Mesendoderm (in vitro differentiated cells): ENCODE measurements around the gene TBX4.

Experiments used
- DNase-seq: peaks from one replicate; pipeline ENCODE4 v3.0.0; 2013
- H2AK5ac ChIP-seq: 2 replicates; pipeline ENCODE4 v1.6.1; 2013; ENCODE audit warnings: low read length, inconsistent platforms
- H2BK120ac ChIP-seq: 2 replicates; pipeline ENCODE4 v1.6.1; 2013; ENCODE audit warnings: low read depth, mild to moderate bottlenecking, low read length, moderate library complexity, mixed read lengths
- H2BK15ac ChIP-seq: replicated peaks from 2 replicates; pipeline ENCODE4 v1.6.1; 2013; ENCODE audit warnings: low read depth, mild to moderate bottlenecking, moderate library complexity
- H2BK5ac ChIP-seq: 2 replicates; pipeline ENCODE4 v1.6.1; 2013; ENCODE audit warnings: low read length, inconsistent platforms
- H3K18ac ChIP-seq: 2 replicates; pipeline ENCODE4 v1.6.1; 2013; ENCODE audit warnings: mild to moderate bottlenecking, low read length, mixed read lengths
- H3K23ac ChIP-seq: one replicate; pipeline ENCODE4 v1.6.1; 2013; ENCODE audit warnings: low read length
- H3K27ac ChIP-seq: 2 replicates; pipeline ENCODE4 v1.5.1; 2013; ENCODE audit warnings: low read depth, mild to moderate bottlenecking, inconsistent platforms, low read length, moderate library complexity
- H3K27me3 ChIP-seq: 2 replicates; pipeline ENCODE4 v1.6.1; 2013; ENCODE audit warnings: low read length, control low read depth, mild to moderate bottlenecking, inconsistent platforms; ENCODE audit not compliant: insufficient read depth, poor library complexity
- H3K36me3 ChIP-seq: 2 replicates; pipeline ENCODE4 v1.6.1; 2013; ENCODE audit warnings: low read length, inconsistent platforms; ENCODE audit not compliant: control insufficient read depth, insufficient read depth
- H3K4ac ChIP-seq: one replicate; pipeline ENCODE4 v1.6.1; 2013; ENCODE audit warnings: low read depth, mild to moderate bottlenecking, low read length, moderate library complexity
- H3K4me1 ChIP-seq: 2 replicates; pipeline ENCODE4 v1.6.1; 2013; ENCODE audit warnings: low read depth, low read length, inconsistent platforms; ENCODE audit not compliant: control insufficient read depth
- H3K4me2 ChIP-seq: 2 replicates; pipeline ENCODE4 v1.6.1; 2013; ENCODE audit warnings: low read length
- H3K4me3 ChIP-seq: 2 replicates; pipeline ENCODE4 v1.5.1; 2013; ENCODE audit warnings: mild to moderate bottlenecking, low read length
- H3K56ac ChIP-seq: one replicate; pipeline ENCODE4 v1.6.1; 2013; ENCODE audit warnings: low read length
- H3K79me1 ChIP-seq: 2 replicates; pipeline ENCODE4 v1.6.1; 2013; ENCODE audit warnings: low read length, inconsistent platforms
- H3K79me2 ChIP-seq: 2 replicates; pipeline ENCODE4 v1.6.1; 2013; ENCODE audit warnings: mild to moderate bottlenecking, low read length; ENCODE audit not compliant: control insufficient read depth, insufficient read depth
- H3K9ac ChIP-seq: 2 replicates; pipeline ENCODE4 v1.6.1; 2013; ENCODE audit warnings: low read length, inconsistent platforms
- H4K5ac ChIP-seq: one replicate; pipeline ENCODE4 v1.6.1; 2013; ENCODE audit warnings: low read length
- H4K8ac ChIP-seq: one replicate; pipeline ENCODE4 v1.6.1; 2013; ENCODE audit warnings: low read depth, mild to moderate bottlenecking, control low read depth, low read length, moderate library complexity
- WGBS: extraction: QIAGEN DNeasy Blood & Tissue Kit; methylation state at CpG from one replicate; pipeline ENCODE4 v1.1.7; 2013; ENCODE audit warnings: low lambda C conversion rate, missing lambda C conversion rate; ENCODE audit not compliant: insufficient coverage; ENCODE audit errors: extremely low coverage; 5-methylcytosine and 5-hydroxymethylcytosine counted together

Gene TBX4

GRCh38 chr17:61476476-61477203 is 24.4 kb downstream of the TBX4 start:
- H3K4me1 ChIP-seq: no peaks in the 10 kb centered on the region
- no peak overlapping the region for H3K27ac ChIP-seq
- H3K79me1 ChIP-seq: no peaks in the 10 kb centered on the region
- no peak overlapping the region for H3K4ac ChIP-seq
- H3K56ac ChIP-seq: no peak overlapping the region
- no peak overlapping the region for H3K18ac ChIP-seq
- H2BK120ac ChIP-seq: no peak overlapping the region
- H2AK5ac ChIP-seq: no peak overlapping the region
- WGBS: no CpG with 5 or more reads among the region's 17 CpGs
- H2BK5ac ChIP-seq: no peak overlapping the region
- H3K23ac ChIP-seq: no peak overlapping the region
- H4K8ac ChIP-seq: no peak overlapping the region
- no peaks in the 10 kb centered on the region for H3K27me3 ChIP-seq
- no peak for DNase-seq
- no peaks in the 10 kb centered on the region for H3K79me2 ChIP-seq
- H3K9ac ChIP-seq: no peak overlapping the region
- no peaks in the 10 kb centered on the region for H3K36me3 ChIP-seq
- no peak overlapping the region for H2BK15ac ChIP-seq
- H3K4me3 ChIP-seq: no peak overlapping the region
- H3K4me2 ChIP-seq: no peak overlapping the region
- H4K5ac ChIP-seq: no peak overlapping the region

GRCh38 chr17:61477204-61477834 is 25.1 kb downstream of the TBX4 start:
- Histone ChIP-seq H3K4ac (no peak overlapping the region), H4K5ac (no peak overlapping the region), H3K18ac (no peak overlapping the region), H4K8ac (no peak overlapping the region), H3K9ac (no peak overlapping the region), H3K27ac (no peak overlapping the region), H3K4me3 (no peak overlapping the region), H2AK5ac (no peak overlapping the region), H3K56ac (no peak overlapping the region), H3K4me2 (no peak overlapping the region), H3K4me1 (no peaks in the 10 kb centered on the region), H2BK15ac (no peak overlapping the region), H3K79me2 (no peaks in the 10 kb centered on the region), H3K27me3 (no peaks in the 10 kb centered on the region), H2BK120ac (no peak overlapping the region), H2BK5ac (no peak overlapping the region), H3K36me3 (no peaks in the 10 kb centered on the region), H3K79me1 (no peaks in the 10 kb centered on the region), H3K23ac (no peak overlapping the region)
- no peak for DNase-seq
- no CpG with 5 or more reads among the region's 23 CpGs for WGBS

DNA sequence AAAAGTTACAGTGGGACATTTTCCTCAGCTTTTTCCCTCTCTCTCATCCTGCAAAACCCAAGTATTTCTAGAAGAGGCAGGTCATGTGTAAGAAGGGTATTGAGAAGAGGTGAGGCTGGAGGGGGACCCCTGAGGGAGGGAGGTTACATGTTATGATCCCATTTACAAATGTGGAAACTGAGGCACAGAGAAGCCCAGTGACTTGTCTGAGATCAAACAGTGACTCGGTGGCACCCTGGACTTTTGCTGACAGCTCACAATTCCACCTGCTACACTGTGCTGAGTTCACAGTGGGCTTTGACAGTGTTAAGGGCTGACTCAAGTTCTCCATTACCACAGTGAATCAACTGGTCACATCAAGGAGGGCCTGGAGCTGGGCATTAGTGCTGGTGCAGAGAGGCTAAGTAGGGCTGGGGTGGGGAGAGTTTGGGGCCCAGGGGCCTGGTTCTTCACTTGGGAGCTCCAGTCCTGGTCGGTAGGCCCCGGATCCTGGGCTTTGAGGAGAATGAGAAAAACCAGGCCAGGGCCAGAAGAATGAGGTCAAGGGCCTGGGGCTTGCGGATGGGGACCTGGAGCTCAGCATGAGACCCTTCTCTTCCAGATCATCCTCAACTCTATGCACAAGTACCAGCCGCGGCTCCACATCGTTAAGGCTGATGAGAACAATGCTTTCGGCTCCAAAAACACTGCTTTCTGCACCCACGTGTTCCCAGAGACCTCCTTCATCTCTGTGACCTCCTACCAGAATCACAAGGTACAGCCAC is 26.0 kb downstream of the TBX4 start:
- Histone ChIP-seq H2BK120ac (no peak overlapping the region), H2BK5ac (no peak overlapping the region), H3K4ac (no peak overlapping the region), H4K8ac (no peak overlapping the region), H3K9ac (no peak overlapping the region), H4K5ac (no peak overlapping the region), H3K56ac (no peak overlapping the region), H2BK15ac (no peak overlapping the region), H3K4me1 (no peaks in the 10 kb centered on the region), H3K27ac (no peak overlapping the region), H3K79me2 (no peaks in the 10 kb centered on the region), H3K23ac (no peak overlapping the region), H3K18ac (no peak overlapping the region), H3K36me3 (no peaks in the 10 kb centered on the region), H2AK5ac (no peak overlapping the region), H3K27me3 (no peaks in the 10 kb centered on the region), H3K4me3 (no peak overlapping the region), H3K4me2 (no peak overlapping the region), H3K79me1 (no peaks in the 10 kb centered on the region)
- no peak for DNase-seq
- WGBS: no CpG with 5 or more reads among the region's 9 CpGs

GRCh38 chr17:61478790-61479492 is 26.7 kb downstream of the TBX4 start:
- no peak for DNase-seq
- no peak overlapping the region for H4K5ac ChIP-seq
- no peak overlapping the region for H4K8ac ChIP-seq
- H3K27ac ChIP-seq: no peak overlapping the region
- no peaks in the 10 kb centered on the region for H3K27me3 ChIP-seq
- no peak overlapping the region for H3K9ac ChIP-seq
- no peak overlapping the region for H2BK5ac ChIP-seq
- no peak overlapping the region for H3K23ac ChIP-seq
- H3K4me2 ChIP-seq: no peak overlapping the region
- no peak overlapping the region for H2BK15ac ChIP-seq
- no peak overlapping the region for H2AK5ac ChIP-seq
- no CpG with 5 or more reads among the region's 14 CpGs for WGBS
- no peaks in the 10 kb centered on the region for H3K36me3 ChIP-seq
- H3K79me1 ChIP-seq: no peaks in the 10 kb centered on the region
- no peak overlapping the region for H3K56ac ChIP-seq
- H3K4me3 ChIP-seq: no peak overlapping the region
- H2BK120ac ChIP-seq: no peak overlapping the region
- H3K79me2 ChIP-seq: no peaks in the 10 kb centered on the region
- H3K18ac ChIP-seq: no peak overlapping the region
- no peaks in the 10 kb centered on the region for H3K4me1 ChIP-seq
- no peak overlapping the region for H3K4ac ChIP-seq

DNA sequence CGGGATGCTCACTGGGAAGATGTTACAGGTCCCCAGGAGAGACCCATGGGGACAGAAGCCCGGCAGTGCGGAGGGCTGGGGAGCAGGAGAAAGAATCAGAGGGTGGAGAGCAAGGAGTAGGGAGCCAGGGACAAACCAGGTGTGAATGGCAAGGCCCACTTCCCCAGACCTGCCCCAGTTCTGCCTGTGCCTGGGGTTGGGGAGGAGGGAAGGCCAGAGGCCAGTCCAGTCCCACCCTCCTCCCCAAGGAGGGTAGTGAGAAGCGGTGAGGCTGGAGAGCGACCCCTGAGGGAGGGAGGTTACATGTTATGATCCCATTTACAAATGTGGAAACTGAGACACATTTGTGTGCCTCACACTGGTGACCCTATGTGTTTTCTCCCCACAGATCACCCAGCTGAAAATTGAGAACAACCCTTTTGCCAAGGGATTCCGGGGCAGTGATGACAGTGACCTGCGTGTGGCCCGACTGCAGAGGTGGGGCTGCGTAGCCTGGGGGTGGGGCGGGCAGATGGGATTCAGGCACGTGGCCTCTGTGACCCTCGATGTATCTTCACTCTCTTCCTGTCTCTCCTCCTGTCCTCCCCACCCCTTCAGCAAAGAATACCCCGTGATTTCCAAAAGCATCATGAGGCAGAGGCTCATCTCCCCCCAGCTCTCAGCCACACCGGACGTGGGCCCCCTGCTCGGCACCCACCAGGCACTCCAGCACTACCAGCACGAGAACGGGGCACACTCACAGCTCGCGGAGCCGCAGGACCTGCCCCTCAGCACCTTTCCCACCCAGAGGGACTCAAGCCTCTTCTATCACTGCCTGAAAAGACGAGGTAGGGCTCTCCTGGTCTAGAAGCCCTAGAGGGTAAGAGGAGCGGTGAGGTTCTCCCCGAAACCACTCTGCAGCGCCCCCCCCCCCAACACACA is 27.5 kb downstream of the TBX4 start:
- H3K9ac ChIP-seq: no peak overlapping the region
- no peak overlapping the region for H4K5ac ChIP-seq
- H3K4me2 ChIP-seq: no peak overlapping the region
- H3K23ac ChIP-seq: no peak overlapping the region
- no peak overlapping the region for H3K27ac ChIP-seq
- no peak overlapping the region for H3K4ac ChIP-seq
- no peaks in the 10 kb centered on the region for H3K79me1 ChIP-seq
- H3K18ac ChIP-seq: no peak overlapping the region
- no peak overlapping the region for H3K56ac ChIP-seq
- no peaks in the 10 kb centered on the region for H3K79me2 ChIP-seq
- no peak overlapping the region for H2BK120ac ChIP-seq
- no peak for DNase-seq
- no peak overlapping the region for H2BK5ac ChIP-seq
- H3K27me3 ChIP-seq: no peaks in the 10 kb centered on the region
- no peaks in the 10 kb centered on the region for H3K36me3 ChIP-seq
- no peak overlapping the region for H2BK15ac ChIP-seq
- WGBS: no CpG with 5 or more reads among the region's 25 CpGs
- H4K8ac ChIP-seq: no peak overlapping the region
- no peak overlapping the region for H2AK5ac ChIP-seq
- H3K4me1 ChIP-seq: no peaks in the 10 kb centered on the region
- H3K4me3 ChIP-seq: no peak overlapping the region
